Body of pancreas (tissue), 4 donors: ENCODE data around the gene RNPEPL1. TPM values are rescaled to one million over a fixed set of nuclear protein-coding genes. Genes with fewer than 3 reads are reported as not detected.
A peak's percentile ranks its signal among the peaks of the same experiment; 100 is the strongest.

Experiments used
- ATAC-seq: fragments of 150-250 bp; one replicate; pipeline ENCODE4 v1.9.1; 2016
- DNase-seq, 4 donors: peaks; one replicate each; pipeline ENCODE4 v3.0.0-alpha.2; 2019
- H3K27ac ChIP-seq, 4 donors: fragments of 200-600 bp; sonication (generic); 1 replicate in 3 of 4; 2 replicates in 1 of 4; pipeline versions ENCODE4 v1.5.1 to v1.6.1; 2016 to 2019; ENCODE audit warnings: mild to moderate bottlenecking in 1 of 4, mixed read lengths in 1 of 4, moderate library complexity in 1 of 4
- H3K27me3 ChIP-seq, 2 donors: fragments of 200-600 bp; sonication (generic); one replicate each; pipeline ENCODE4 v1.6.0; 2016; ENCODE audit warnings: mild to moderate bottlenecking in 1 of 2
- H3K36me3 ChIP-seq, 2 donors: fragments of 200-600 bp; sonication (generic); replicated peaks in 1 of 2; 2 replicates each; pipeline ENCODE4 v1.5.1; 2016; ENCODE audit warnings: low read depth in 2 of 2; ENCODE audit not compliant: insufficient read depth in 1 of 2
- H3K4me1 ChIP-seq: fragments of 200-600 bp; sonication (generic); one replicate; pipeline ENCODE4 v1.6.0; 2016
- H3K4me3 ChIP-seq, 2 donors: fragments of 200-600 bp; sonication (generic); 1 replicate in 1 of 2; 2 replicates in 1 of 2; pipeline ENCODE4 v1.5.1; 2016 to 2019
- H3K9me3 ChIP-seq, 3 donors: fragments of 200-600 bp; sonication (generic); 1 replicate in 2 of 3; 2 replicates in 1 of 3; pipeline ENCODE4 v1.5.1; 2016
- POLR2A ChIP-seq, 3 donors: fragments of 450-650 bp; IDR thresholded peaks; one replicate each; pipeline ENCODE4 v1.6.1; 2016; ENCODE audit warnings: antibody characterized with exemption in 3 of 3, mild to moderate bottlenecking in 2 of 3
- WGBS, 2 donors: methylation state at CpG; one replicate each; pipeline ENCODE4 v1.1.5; 2017; 5-methylcytosine and 5-hydroxymethylcytosine counted together
- intact Hi-C: fragments of 100-400 bp; cut with DNase I; formaldehyde crosslinking; loops from one replicate; pipeline ENCODE4 v1.15.1; 2023
- total RNA-seq, 2 donors: library from RNA; depleted of rRNA; stranded (reverse); fragments of >200 nt; gene quantifications; one replicate each; pipeline ENCODE4 v1.1.0, GENCODE V29; 2016
- TF ChIP-seq, protein P1 (sequence below), 7 experiments: fragments of 450-650 bp in 4 of 7; fragments of 200-600 bp in 3 of 7; sonication (generic) in 3 of 7; IDR thresholded peaks; one replicate each; pipeline ENCODE4 v1.5.1; 2016 to 2019; ENCODE audit warnings: antibody characterized with exemption in 7 of 7

Gene RNPEPL1
- total RNA-seq, 2 donors from 2014 or later: 63.3 to 162 TPM

- Histone ChIP-seq H3K9me3 (no peaks in the 10 kb centered on the region), H3K4me1 (peaks cover 32% of the 10 kb centered on the region), H3K27ac (no peak overlapping the region), H3K36me3 (peaks cover 8 to 20% of the 10 kb centered on the region in 2 donors), H3K27me3 (no peaks in the 10 kb centered on the region), H3K4me3 (no peak overlapping the region)
- WGBS, 2 donors: 88 to 93% methylated on average over 6 to 22 of the region's 32 CpGs
- intact Hi-C loops: no loop called here
- DNase-seq (no peak), ATAC-seq (no peak)
- TF ChIP-seq, protein P1, sequence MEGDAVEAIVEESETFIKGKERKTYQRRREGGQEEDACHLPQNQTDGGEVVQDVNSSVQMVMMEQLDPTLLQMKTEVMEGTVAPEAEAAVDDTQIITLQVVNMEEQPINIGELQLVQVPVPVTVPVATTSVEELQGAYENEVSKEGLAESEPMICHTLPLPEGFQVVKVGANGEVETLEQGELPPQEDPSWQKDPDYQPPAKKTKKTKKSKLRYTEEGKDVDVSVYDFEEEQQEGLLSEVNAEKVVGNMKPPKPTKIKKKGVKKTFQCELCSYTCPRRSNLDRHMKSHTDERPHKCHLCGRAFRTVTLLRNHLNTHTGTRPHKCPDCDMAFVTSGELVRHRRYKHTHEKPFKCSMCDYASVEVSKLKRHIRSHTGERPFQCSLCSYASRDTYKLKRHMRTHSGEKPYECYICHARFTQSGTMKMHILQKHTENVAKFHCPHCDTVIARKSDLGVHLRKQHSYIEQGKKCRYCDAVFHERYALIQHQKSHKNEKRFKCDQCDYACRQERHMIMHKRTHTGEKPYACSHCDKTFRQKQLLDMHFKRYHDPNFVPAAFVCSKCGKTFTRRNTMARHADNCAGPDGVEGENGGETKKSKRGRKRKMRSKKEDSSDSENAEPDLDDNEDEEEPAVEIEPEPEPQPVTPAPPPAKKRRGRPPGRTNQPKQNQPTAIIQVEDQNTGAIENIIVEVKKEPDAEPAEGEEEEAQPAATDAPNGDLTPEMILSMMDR (IDR thresholded peaks at IDR 0.05): no peak
- TF ChIP-seq POLR2A (IDR thresholded peaks at IDR 0.05): no peak
Observed at GRCh38 chr2:240576436-240577205, 8.3 kb downstream of the RNPEPL1 start.

- H3K4me3 ChIP-seq: no peak overlapping the region
- no peak for TF ChIP-seq POLR2A (IDR thresholded peaks at IDR 0.05)
- TF ChIP-seq, protein P1 (IDR thresholded peaks at IDR 0.05): no peak
- ATAC-seq: no peak
- peaks cover 8 to 20% of the 10 kb centered on the region in 2 donors for H3K36me3 ChIP-seq
- WGBS, 2 donors: 85% methylated on average over 24 of the region's 26 CpGs; no CpG with 5 or more reads in 1 of the 2 donors
- H3K4me1 ChIP-seq: peaks cover 24% of the 10 kb centered on the region
- H3K27me3 ChIP-seq: no peaks in the 10 kb centered on the region
- H3K9me3 ChIP-seq: no peaks in the 10 kb centered on the region
- H3K27ac ChIP-seq: no peak overlapping the region
- DNase-seq: no peak
- intact Hi-C loops: no loop called here
Observed at GRCh38 chr2:240577281-240578109, 9.2 kb downstream of the RNPEPL1 start.

- Histone ChIP-seq H3K36me3 (peaks cover 8 to 20% of the 10 kb centered on the region in 2 donors), H3K27me3 (no peaks in the 10 kb centered on the region), H3K27ac (peak overlapping the region in 1 of 4 donors; percentile 73), H3K4me1 (peaks cover 24% of the 10 kb centered on the region), H3K9me3 (no peaks in the 10 kb centered on the region), H3K4me3 (no peak overlapping the region)
- no peak for TF ChIP-seq POLR2A (IDR thresholded peaks at IDR 0.05)
- TF ChIP-seq, protein P1 (IDR thresholded peaks at IDR 0.05): no peak
- ATAC-seq (no peak), DNase-seq (no peak)
- intact Hi-C loops: no loop called here
- WGBS, 2 donors: 83% methylated on average over 7 of the region's 9 CpGs; no CpG with 5 or more reads in 1 of the 2 donors
Observed at GRCh38 chr2:240578110-240578450, 9.8 kb downstream of the RNPEPL1 start.

DNA sequence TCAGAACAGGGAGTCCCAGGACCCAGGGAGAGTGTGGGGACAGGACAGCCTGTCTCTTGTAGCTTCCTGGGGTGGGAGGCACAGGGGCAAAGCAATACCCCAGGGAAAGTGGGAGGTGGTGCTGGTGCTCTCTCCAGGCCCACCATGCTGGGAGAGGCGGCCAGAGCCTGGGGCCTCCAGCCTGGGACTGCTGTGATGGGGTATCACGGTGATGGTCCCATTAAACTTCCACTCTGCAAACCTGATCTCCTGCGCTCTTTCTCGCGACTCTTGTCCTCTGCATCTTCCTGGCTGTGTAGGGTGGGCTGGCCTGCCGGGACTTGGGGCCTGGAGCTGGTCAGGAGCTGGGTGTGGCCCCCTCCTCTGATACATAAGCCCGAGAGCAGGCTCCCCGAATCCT lies 10.2 kb downstream of the RNPEPL1 start:
- intact Hi-C loops: no loop called here
- no peak for TF ChIP-seq POLR2A (IDR thresholded peaks at IDR 0.05)
- TF ChIP-seq, protein P1 (IDR thresholded peaks at IDR 0.05): no peak
- Histone ChIP-seq H3K9me3 (no peaks in the 10 kb centered on the region), H3K4me3 (no peak overlapping the region), H3K27me3 (no peaks in the 10 kb centered on the region), H3K4me1 (peaks cover 24% of the 10 kb centered on the region), H3K36me3 (peaks cover 8 to 20% of the 10 kb centered on the region in 2 donors), H3K27ac (peak overlapping the region in 1 of 4 donors; percentile 73)
- DNase-seq (no peak), ATAC-seq (no peak)
- 92 to 95% methylated on average over 4 to 8 of the region's 8 CpGs for WGBS, 2 donors
